GM12878 (cell line): ENCODE measurements around the gene TXN2. TPM values are rescaled to one million over a fixed set of nuclear protein-coding genes. Genes with fewer than 3 reads are reported as not detected.
A peak's percentile ranks its signal among the peaks of the same experiment; 100 is the strongest.

ENCODE experiments used
- ATAC-seq: fragments of 200-7000 bp; cut with Tn5 transposase; 3 replicates; pipeline ENCODE4 v1.9.1; 2020; ENCODE audit warnings: mild to moderate bottlenecking, moderate library complexity
- BruUV-seq: library from RNA; stranded (reverse); fragments of 400-500 nt; replicated peaks from 2 replicates; lab custom pipeline; 2021; lab: Mats Ljungman, UMichigan
- CTCF ChIA-PET: fragments of 300-600 bp; sonication (Branson Sonifier 250); formaldehyde crosslinking; extraction: SDS; loops from one replicate; lab custom pipeline; 2021; ENCODE audit warnings: inconsistent platforms; lab: Yijun Ruan, JAX
- POLR2A ChIA-PET: fragments of 350-600 bp; formaldehyde crosslinking; extraction: SDS; loops from one replicate; lab custom pipeline; 2021; ENCODE audit warnings: inconsistent platforms; lab: Charles Lee
- RAD21 ChIA-PET: fragments of 300-600 bp; sonication (Branson Sonifier 250); formaldehyde crosslinking; loops from one replicate; lab custom pipeline; 2023; ENCODE audit warnings: antibody characterized with exemption; ENCODE audit not compliant: unreplicated experiment; lab: Charles Lee
- SMC1A ChIA-PET: fragments of 300-600 bp; sonication (Branson Sonifier 250); formaldehyde crosslinking; loops from one replicate; lab custom pipeline; 2023; ENCODE audit not compliant: unreplicated experiment, uncharacterized antibody; lab: Charles Lee
- DNase-seq: peaks from one replicate; pipeline ENCODE4 v3.0.0-alpha.2; 2011; ENCODE audit warnings: low read depth, low spot score
- FAIRE-seq: peaks from 3 replicates; lab custom pipeline; 2011; peaks lifted over from hg19 to GRCh38; lab: Jason Lieb, UNC
- H2AFZ ChIP-seq: 2 replicates; pipeline ENCODE4 v1.6.0; 2011; ENCODE audit warnings: low read depth, low read length, control low read depth; ENCODE audit not compliant: control insufficient read depth
- H3K27ac ChIP-seq: 2 replicates; pipeline ENCODE4 v1.5.1; 2011; ENCODE audit warnings: control low read depth; ENCODE audit not compliant: control insufficient read depth, insufficient read depth
- H3K27me3 ChIP-seq, 2 experiments: replicated peaks in 1 of 2; 2 replicates each; pipeline versions ENCODE4 v1.6.0 to v1.6.1; 2011; ENCODE audit warnings: low read length in 1 of 2; ENCODE audit not compliant: control insufficient read depth in 2 of 2, insufficient read depth in 2 of 2
- H3K36me3 ChIP-seq, 2 experiments: 2 replicates each; pipeline ENCODE4 v1.5.1; 2011; ENCODE audit warnings: low read length in 1 of 2; ENCODE audit not compliant: control insufficient read depth in 2 of 2, insufficient read depth in 2 of 2
- H3K4me1 ChIP-seq: 2 replicates; pipeline ENCODE4 v1.6.1; 2011; ENCODE audit warnings: mild to moderate bottlenecking, low read length, moderate library complexity, mixed read lengths; ENCODE audit not compliant: control insufficient read depth, insufficient read depth
- H3K4me2 ChIP-seq: 2 replicates; pipeline ENCODE4 v1.6.0; 2011; ENCODE audit warnings: control low read depth; ENCODE audit not compliant: control insufficient read depth, insufficient read depth
- H3K4me3 ChIP-seq: fragments of 200-600 bp; sonication (generic); 2 replicates; pipeline ENCODE4 v1.5.1; 2016
- H3K79me2 ChIP-seq: 2 replicates; pipeline ENCODE4 v1.6.0; 2011; ENCODE audit warnings: low read length; ENCODE audit not compliant: control insufficient read depth, insufficient read depth
- H3K9ac ChIP-seq: 2 replicates; pipeline ENCODE4 v1.8.0; 2011; ENCODE audit warnings: low read length, control low read depth, mixed read lengths; ENCODE audit not compliant: control insufficient read depth, insufficient read depth
- H3K9me3 ChIP-seq: replicated peaks from 3 replicates; pipeline ENCODE4 v1.5.1; 2011; ENCODE audit warnings: mild to moderate bottlenecking, low read length; ENCODE audit not compliant: control insufficient read depth, insufficient read depth
- H4K20me1 ChIP-seq: 2 replicates; pipeline ENCODE4 v1.6.0; 2011; ENCODE audit not compliant: control insufficient read depth, insufficient read depth
- IRF4 ChIP-seq: IDR thresholded peaks from 2 replicates; pipeline ENCODE4 v1.6.1; 2011; ENCODE audit warnings: low read depth, low read length
- MEF2A ChIP-seq: IDR thresholded peaks from 2 replicates; pipeline ENCODE4 v1.6.1; 2011; ENCODE audit warnings: low read depth, mild to moderate bottlenecking, low read length, moderate library complexity; ENCODE audit not compliant: insufficient read depth
- MEF2B ChIP-seq: fragments of 450-650 bp; IDR thresholded peaks from 2 replicates; pipeline ENCODE4 v1.6.1; 2018; ENCODE audit warnings: mild to moderate bottlenecking, moderate library complexity; ENCODE audit not compliant: partially characterized antibody, poor library complexity, severe bottlenecking
- MTA2 ChIP-seq: fragments of 450-650 bp; IDR thresholded peaks from 2 replicates; pipeline ENCODE4 v1.6.1; 2016; ENCODE audit warnings: low read depth, mild to moderate bottlenecking, moderate library complexity
- NFXL1 ChIP-seq: fragments of 450-650 bp; IDR thresholded peaks from 2 replicates; pipeline ENCODE4 v1.6.1; 2017; ENCODE audit warnings: antibody characterized with exemption, mild to moderate bottlenecking, borderline replicate concordance
- RCOR1 ChIP-seq: conservative IDR thresholded peaks from 2 replicates; pipeline ENCODE4 v1.6.1; 2012; ENCODE audit warnings: low read depth, low read length, improper control_type of control experiment
- WRNIP1 ChIP-seq: IDR thresholded peaks from 2 replicates; pipeline ENCODE4 v1.6.1; 2011; ENCODE audit warnings: low read depth, low read length, improper control_type of control experiment, borderline replicate concordance
- WGBS: methylation state at CpG from one replicate; pipeline ENCODE4 v1.1.6; 2016; ENCODE audit warnings: low lambda C conversion rate; ENCODE audit not compliant: insufficient replicate concordance, insufficient coverage; ENCODE audit errors: missing lambda C conversion rate; 5-methylcytosine and 5-hydroxymethylcytosine counted together
- in situ Hi-C: fragments of 300-500 bp; cut with MboI; formaldehyde crosslinking; loops from 9 replicates; pipeline ENCODE4 v1.14.3; 2018; ENCODE audit warnings: mixed read lengths
- intact Hi-C: fragments of 100-400 bp; cut with micrococcal nuclease; formaldehyde crosslinking; loops from one replicate; pipeline ENCODE4 v1.14.2; 2022; ENCODE audit not compliant: unreplicated experiment
- polyA plus RNA-seq, 11 experiments: library from polyadenylated mRNA; depleted of rRNA in 4 of 11; unstranded in 6 of 11; stranded (reverse) in 5 of 11; fragments of >200 nt; fragmentation: Nextera tagmentation in 4 of 11; fragmentation: Illumina TruSeq in 1 of 11; extraction: Ambion mirVana in 4 of 11; extraction: Trizol in 1 of 11; gene quantifications; 1 replicate in 1 of 11; 2 replicates in 10 of 11; pipeline versions ENCODE4 v1.2.1 to v1.2.3, GENCODE V29; 2011 to 2016; ENCODE audit warnings: inconsistent platforms in 2 of 11, missing spikeins in 2 of 11, low read depth in 1 of 11
- total RNA-seq, 4 experiments: library from RNA; depleted of rRNA in 3 of 4; stranded (reverse); fragments of >200 nt in 3 of 4; fragmentation: Illumina TruSeq in 1 of 4; extraction: Trizol in 1 of 4; gene quantifications; 2 replicates each; pipeline versions ENCODE4 v1.2.1 to v1.2.3, GENCODE V29; 2013 to 2021
- TF ChIP-seq, protein P1 (sequence below): IDR thresholded peaks from 2 replicates; pipeline ENCODE4 v1.6.1; 2012; ENCODE audit warnings: low read depth, low read length, improper control_type of control experiment
- TF ChIP-seq, protein P2 (sequence below): IDR thresholded peaks from 2 replicates; pipeline ENCODE4 v1.6.1; 2012; ENCODE audit warnings: mild to moderate bottlenecking, low read depth, low read length
- TF ChIP-seq, protein P3 (sequence below): IDR thresholded peaks from 2 replicates; pipeline ENCODE4 v1.6.1; 2012; ENCODE audit warnings: low read depth, low read length, improper control_type of control experiment
- TF ChIP-seq, protein P4 (sequence below): IDR thresholded peaks from 2 replicates; pipeline ENCODE4 v1.6.1; 2011; ENCODE audit warnings: low read depth, low read length, improper control_type of control experiment, borderline replicate concordance

The TXN2 gene
- total and polyA plus RNA-seq, 10 of the 15 experiments (the other 5 are each of a cell fraction or from before 2014, with no cell fraction given), result 70.2 to 350 (median 183) TPM

DNA sequence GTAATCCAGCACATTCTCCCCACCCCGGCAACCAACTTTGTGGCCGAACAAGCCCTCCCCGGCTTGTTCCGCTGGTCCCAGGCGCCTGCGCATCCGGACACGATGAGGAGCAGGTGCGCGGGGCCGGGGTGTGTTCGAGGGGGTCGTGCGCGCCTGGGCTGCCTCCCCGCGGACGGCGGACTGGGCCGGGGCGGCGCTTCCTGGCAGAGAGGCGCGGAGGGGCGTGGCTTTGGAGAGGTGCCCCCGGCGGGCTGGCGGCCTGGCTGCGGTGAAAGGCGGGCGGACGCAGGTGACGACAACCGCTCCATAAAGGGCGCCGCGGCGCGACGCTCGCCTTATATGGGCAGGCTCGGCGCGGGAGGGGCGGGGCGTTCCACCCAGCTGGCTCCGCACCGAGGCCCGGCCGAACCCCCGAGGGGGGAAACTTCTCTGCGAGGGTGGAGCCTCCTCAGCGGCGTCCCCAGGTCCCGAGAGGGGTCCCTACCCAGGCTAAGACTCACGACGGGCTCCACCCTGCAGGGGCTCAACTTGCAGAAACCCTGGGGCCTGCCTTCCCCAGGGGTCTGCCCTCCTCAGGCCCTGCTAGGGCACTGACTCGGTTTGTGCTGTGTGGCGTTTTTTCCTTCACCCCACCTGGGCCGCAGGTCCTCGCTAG lies 26.4 kb downstream of the TXN2 start (continued):
- TF ChIP-seq MEF2B (peak; percentile 42), WRNIP1 (no peak), MEF2A (no peak), IRF4 (no peak)
- TF ChIP-seq, protein P1, sequence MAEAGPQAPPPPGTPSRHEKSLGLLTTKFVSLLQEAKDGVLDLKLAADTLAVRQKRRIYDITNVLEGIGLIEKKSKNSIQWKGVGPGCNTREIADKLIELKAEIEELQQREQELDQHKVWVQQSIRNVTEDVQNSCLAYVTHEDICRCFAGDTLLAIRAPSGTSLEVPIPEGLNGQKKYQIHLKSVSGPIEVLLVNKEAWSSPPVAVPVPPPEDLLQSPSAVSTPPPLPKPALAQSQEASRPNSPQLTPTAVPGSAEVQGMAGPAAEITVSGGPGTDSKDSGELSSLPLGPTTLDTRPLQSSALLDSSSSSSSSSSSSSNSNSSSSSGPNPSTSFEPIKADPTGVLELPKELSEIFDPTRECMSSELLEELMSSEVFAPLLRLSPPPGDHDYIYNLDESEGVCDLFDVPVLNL, result peak; percentile 29; the same call in 1 of the 2 replicates

DNA sequence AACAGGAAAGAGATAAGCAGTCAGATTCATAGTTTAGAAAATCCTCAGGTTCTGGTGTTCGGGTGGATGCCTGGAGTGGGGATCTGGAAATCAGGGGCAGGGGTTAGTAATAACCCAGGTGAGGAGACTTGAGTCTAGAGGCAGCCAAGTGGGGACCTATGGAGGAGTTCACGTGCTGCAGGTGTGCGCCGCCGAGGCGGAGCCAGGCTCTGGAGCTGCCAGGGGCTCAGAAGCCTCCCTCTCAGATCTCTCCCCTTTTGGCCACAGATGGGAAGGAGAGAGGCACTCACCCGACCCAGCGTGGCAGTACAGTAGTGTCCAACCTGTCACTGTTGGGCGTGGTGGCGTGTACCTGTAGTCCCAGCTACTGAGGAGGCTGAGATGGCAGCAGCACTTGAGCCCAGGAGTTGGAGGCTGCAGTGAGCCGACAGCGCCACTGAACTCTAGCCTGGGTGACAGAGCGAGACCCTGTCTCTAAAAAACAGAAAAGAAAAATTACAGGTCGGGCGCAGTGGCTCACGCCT lies 27.5 kb downstream of the TXN2 start:
- FAIRE-seq, result no peak
- 96% methylated on average over 16 of the region's 16 CpGs for WGBS
- Histone ChIP-seq H3K27me3 (no peaks in the 10 kb centered on the region), H3K9me3 (no peaks in the 10 kb centered on the region), H3K36me3 (no peaks in the 10 kb centered on the region), H3K27ac (no peak overlapping the region; the same call in 1 of the 2 replicates), H3K4me3 (0 out of 2 replicates have a peak overlapping the region, but pooled peaks have one; percentile 32), H3K79me2 (no peaks in the 10 kb centered on the region; the same call in 1 of the 2 replicates), H3K4me2 (0 out of 2 replicates have a peak overlapping the region, but pooled peaks have one; percentile 67), H3K4me1 (peaks cover 37% of the 10 kb centered on the region), H2AFZ (no peak overlapping the region), H3K9ac (no peak overlapping the region), H4K20me1 (no peaks in the 10 kb centered on the region)
- intact Hi-C loops, result loop anchor here (2.0 to 5.0 kb wide), 3 partner anchors 27 to 122 kb away; partner anchors contain the start of genes MYH9 and TXN2
- ChIA-PET SMC1A (interaction anchor here (0.6 to 1.5 kb wide), 5 partner anchors 66 to 178 kb away, joined by 3 to 5 read pairs (median 3); partner anchors contain the start of gene MYH9), RAD21 (interaction anchor here (1.2 to 1.6 kb wide), 3 partner anchors 66 to 125 kb away, joined by 3 to 4 read pairs (median 4); partner anchors contain the start of gene MYH9), POLR2A (interaction anchor here (1.2 kb wide), 1 partner anchor 27 kb away, joined by 4 read pairs; the partner anchor contains the start of gene TXN2), CTCF (interaction anchor here (0.6 to 3.6 kb wide), 3 partner anchors 111 to 152 kb away, joined by 3 to 18 read pairs (median 8); no protein-coding TSS in a partner anchor)
- BruUV-seq, result no TSS peak
- DNase-seq, result no peak
- ATAC-seq, result no peak
- in situ Hi-C loops, result no loop called here
- TF ChIP-seq NFXL1, result no peak
- TF ChIP-seq, protein P2, sequence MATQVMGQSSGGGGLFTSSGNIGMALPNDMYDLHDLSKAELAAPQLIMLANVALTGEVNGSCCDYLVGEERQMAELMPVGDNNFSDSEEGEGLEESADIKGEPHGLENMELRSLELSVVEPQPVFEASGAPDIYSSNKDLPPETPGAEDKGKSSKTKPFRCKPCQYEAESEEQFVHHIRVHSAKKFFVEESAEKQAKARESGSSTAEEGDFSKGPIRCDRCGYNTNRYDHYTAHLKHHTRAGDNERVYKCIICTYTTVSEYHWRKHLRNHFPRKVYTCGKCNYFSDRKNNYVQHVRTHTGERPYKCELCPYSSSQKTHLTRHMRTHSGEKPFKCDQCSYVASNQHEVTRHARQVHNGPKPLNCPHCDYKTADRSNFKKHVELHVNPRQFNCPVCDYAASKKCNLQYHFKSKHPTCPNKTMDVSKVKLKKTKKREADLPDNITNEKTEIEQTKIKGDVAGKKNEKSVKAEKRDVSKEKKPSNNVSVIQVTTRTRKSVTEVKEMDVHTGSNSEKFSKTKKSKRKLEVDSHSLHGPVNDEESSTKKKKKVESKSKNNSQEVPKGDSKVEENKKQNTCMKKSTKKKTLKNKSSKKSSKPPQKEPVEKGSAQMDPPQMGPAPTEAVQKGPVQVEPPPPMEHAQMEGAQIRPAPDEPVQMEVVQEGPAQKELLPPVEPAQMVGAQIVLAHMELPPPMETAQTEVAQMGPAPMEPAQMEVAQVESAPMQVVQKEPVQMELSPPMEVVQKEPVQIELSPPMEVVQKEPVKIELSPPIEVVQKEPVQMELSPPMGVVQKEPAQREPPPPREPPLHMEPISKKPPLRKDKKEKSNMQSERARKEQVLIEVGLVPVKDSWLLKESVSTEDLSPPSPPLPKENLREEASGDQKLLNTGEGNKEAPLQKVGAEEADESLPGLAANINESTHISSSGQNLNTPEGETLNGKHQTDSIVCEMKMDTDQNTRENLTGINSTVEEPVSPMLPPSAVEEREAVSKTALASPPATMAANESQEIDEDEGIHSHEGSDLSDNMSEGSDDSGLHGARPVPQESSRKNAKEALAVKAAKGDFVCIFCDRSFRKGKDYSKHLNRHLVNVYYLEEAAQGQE, result no peak
- TF ChIP-seq, protein P3, sequence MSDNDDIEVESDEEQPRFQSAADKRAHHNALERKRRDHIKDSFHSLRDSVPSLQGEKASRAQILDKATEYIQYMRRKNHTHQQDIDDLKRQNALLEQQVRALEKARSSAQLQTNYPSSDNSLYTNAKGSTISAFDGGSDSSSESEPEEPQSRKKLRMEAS, result no peak
- TF ChIP-seq, protein P4, sequence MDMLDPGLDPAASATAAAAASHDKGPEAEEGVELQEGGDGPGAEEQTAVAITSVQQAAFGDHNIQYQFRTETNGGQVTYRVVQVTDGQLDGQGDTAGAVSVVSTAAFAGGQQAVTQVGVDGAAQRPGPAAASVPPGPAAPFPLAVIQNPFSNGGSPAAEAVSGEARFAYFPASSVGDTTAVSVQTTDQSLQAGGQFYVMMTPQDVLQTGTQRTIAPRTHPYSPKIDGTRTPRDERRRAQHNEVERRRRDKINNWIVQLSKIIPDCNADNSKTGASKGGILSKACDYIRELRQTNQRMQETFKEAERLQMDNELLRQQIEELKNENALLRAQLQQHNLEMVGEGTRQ, result no peak
- no peak for TF ChIP-seq RCOR1
- no peak for TF ChIP-seq MTA2
